Activated CD8-positive, alpha-beta memory T cell treated with anti-CD3 and anti-CD28 coated beads for 4 hours (primary cell): ENCODE data around the gene FAM227B.
"Not testable (repeated sequence)": the region's sequence is repeated elsewhere in the genome, so short reads cannot be mapped to it uniquely, and the experiment has no call there.

Experiments used
- DNase-seq, 2 donors: peaks; one replicate each; pipeline ENCODE4 v3.0.0-alpha.2; 2020; ENCODE audit warnings: low read depth in 2 of 2

Gene FAM227B

DNA sequence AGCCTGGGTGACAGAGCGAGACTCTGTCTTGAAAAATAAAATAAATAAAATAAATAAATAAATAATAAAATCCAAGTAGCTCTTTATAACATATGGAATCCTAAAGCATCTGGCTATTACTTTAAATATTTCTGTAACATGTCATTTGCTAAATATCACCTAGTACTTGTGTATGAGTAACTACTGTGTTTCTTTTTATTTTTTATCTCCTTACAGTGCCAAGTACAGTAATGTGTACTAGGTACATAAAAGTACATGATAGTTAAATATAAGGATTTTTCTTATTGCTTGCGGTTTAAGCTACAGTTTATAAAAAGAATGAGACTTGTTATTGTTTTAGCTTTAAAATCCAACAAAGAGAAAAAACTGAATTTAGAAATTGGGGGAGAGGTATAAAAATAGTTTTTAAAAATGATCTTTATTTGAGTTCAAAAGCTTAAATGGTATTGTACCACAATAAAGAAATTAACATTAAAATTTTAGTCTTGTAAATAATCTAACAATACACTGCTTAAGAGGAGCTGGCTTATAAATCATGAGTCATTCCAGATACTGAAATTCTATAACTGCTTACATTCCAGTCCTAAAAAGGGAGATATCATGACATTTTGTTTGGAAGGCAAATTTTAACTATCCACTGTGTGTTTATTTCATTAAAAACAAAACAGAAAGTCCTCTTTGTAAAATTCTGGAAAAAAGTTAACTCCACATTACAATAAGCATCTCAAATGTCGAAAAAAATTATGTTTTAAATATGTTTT is 124.4 kb downstream of the FAM227B start:
- DNase-seq, result no peak

DNA sequence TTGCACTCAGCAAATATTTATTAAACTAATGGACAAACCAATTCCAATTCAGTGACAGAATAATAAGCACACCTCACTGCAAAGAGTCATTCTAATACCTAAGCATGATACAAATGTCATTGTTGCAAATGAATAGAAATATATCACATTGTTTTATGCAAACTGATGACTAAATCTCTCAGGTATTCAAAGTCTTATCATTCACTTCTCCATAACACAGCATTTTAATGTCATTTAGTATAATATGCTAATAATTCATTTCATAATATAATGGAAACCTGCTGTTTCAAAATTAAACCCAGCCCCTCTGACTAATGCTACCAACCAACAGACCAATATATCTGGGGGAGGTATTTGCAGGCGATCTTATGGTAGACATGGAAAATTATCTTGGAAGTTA is 125.8 kb downstream of the FAM227B start:
- no peak for DNase-seq

DNA sequence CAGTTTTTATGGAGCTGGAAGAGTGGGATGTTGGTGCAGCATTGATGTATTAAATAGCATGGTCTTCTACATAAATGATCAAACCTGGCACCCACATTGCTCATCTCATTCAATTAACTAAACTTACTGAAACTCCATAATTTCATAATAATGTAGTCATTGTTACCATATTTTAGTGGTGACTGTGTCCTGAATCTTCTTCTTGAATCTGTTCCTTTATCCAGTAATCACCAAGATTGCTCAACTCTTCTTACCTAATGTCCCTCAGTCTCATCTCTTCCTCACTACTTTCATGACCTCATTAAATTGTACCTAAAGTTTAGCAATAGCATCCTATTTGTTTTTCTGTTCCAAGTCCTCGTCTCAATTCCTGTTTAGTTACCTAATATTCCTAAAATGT is 127.8 kb downstream of the FAM227B start:
- no peak for DNase-seq

DNA sequence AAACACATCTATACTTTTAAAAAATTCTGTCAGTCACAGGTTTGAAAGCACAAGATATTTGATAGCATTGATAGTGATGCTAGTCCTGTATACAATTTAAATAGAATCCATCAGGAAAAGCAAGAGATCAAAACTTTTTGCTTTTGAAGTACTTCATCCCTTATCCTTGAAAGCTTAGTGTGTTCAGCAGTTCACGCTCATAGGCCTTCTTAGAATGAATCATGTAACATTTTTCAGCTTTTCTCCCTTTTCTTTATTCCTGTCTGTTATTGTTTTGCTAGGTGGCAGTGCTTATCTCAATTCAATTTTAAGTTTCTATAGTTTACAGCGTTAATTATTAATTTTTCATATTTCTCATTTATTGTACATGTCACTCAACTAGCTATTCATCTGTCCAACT is 128.5 kb downstream of the FAM227B start:
- no peak for DNase-seq

DNA sequence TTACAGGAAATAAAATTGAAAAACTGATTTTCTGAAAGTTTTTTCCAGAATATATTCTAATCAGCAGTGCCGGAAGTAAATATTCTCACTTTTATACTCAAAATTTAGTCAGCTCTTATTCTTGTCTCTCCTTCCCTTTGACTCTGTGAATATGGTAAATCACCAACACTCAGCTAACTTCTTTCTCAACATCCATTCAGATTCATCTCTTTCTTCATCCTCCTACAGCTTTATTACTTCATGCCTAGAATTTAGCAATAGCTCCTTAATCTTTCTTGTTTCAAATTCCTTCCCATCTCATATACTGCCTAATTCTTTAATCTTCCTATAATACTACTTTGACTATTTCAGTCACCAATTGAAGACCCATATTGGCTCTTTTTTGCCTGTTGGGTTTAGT is 129.7 kb downstream of the FAM227B start:
- DNase-seq, result no peak

DNA sequence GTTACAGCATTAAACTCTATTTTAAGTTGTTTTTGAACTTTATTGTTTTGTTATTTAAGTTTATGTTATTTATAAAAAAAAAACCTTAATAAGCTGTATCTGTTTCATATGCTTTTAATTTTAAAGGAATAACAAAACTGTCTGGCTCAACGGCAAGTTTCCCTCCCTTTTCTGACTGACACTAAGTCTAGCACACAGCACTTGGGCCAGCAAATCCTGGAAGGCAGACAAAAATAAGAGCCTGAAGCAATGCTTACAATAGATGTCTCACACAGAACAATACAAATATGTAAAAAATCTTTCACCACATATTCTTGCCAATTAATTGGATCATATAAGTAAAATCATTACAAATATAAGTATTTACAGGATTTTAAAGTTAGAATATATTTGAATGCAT is 135.2 kb downstream of the FAM227B start:
- DNase-seq, result not testable (repeated sequence)

GRCh38 chr15:49478982-49479381 is 141.6 kb downstream of the FAM227B start:
- DNase-seq, result not testable (repeated sequence)

- not testable (repeated sequence) for DNase-seq
These were observed 142.6 kb downstream of the FAM227B start for GRCh38 chr15:49478021-49478420.

- no peak for DNase-seq
These were observed 147.6 kb downstream of the FAM227B start for GRCh38 chr15:49473031-49473430.

GRCh38 chr15:49472338-49472737 is 148.3 kb downstream of the FAM227B start:
- DNase-seq, result no peak

GRCh38 chr15:49471733-49472132 is 148.9 kb downstream of the FAM227B start:
- no peak for DNase-seq

DNA sequence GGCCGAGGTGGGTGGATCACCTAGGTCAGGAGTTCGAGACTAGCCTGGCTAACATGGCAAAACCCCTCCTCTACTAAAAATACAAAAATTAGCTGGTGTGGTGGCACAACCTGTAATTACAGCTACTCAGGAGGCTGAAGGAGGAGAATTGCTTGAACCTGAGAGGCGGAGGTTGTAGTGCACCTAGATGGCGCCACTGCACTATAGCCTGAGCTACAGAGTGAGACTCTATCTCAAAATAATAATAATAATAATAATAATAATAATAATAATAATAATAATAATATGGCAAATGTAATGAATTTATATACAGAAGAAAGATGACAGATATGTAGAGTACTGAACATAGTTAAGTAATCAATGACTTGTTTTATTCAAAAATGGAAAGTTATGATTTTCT is 149.4 kb downstream of the FAM227B start:
- not testable (repeated sequence) for DNase-seq

DNA sequence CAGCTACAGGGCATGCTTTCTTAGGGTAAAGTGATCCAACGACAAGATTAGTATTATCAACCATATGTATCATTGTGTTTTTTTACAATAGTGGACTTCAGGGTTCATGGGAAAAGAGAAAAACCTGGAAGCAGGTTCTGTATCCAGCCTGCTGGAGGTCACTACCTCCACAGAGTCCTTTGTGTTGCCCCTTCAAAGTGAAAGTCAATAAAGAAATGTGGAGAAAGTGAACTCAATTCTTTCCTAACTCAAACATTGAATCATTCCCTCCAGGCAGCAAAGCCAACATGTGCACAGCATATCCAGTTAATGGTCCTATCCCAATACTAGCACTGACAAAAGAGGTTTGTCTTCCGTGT is 152.2 kb downstream of the FAM227B start:
- no peak for DNase-seq

GRCh38 chr15:49467746-49468480 is 152.7 kb downstream of the FAM227B start:
- DNase-seq, result no peak

- DNase-seq, result no peak
These were observed 154.5 kb downstream of the FAM227B start for GRCh38 chr15:49466119-49466518.

- DNase-seq, result no peak
These were observed 156.1 kb downstream of the FAM227B start for GRCh38 chr15:49464522-49464921.

DNA sequence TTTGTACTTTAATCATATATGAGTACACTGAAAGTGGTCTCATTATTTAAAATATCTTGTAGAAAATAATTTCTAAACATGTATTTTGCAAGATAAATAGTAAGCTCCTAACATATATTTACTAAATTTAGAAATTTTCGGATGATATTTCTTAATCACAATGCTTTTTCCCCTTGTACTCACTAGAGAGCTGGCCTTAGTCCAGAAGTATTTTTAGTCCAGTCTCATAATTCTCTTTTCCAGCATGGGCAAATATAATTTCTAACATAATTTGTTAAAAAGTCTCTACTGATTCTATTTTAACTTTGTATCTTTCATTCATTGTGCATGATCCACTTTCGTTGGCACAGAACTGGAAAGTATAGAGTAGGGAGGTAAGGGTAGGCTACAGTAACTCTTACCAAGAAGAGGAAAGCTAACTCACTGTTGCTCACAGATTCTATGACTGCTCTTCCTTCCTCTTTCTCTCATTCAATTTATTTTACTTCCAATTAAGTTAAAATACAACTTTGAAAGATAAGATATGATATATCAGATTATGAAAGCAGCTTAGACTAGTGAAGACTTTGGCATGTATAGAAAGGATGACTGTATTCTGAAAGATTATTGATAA is 158.3 kb downstream of the FAM227B start:
- DNase-seq, result no peak

GRCh38 chr15:49460411-49460941 is 160.1 kb downstream of the FAM227B start:
- no peak for DNase-seq

- no peak for DNase-seq
These were observed 162.5 kb downstream of the FAM227B start for GRCh38 chr15:49458145-49458544.

DNA sequence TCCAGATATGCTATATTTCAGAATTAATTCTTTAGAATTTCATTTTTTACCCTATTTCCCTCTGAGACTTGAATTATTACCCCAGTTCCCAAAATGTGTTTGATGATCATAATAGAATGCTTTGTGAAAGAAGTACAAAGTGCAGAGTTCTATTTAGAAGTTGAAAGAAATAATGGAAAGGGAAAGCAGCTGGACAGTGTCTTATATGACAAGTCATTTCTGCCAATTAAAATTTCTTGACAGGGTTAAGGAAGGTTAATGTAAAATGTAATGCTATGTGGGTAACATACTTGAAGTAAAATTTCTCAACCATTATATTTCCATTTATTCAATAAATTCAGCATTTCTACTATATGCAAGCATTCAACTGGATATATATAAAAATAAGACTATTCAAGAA is 164.5 kb downstream of the FAM227B start:
- no peak for DNase-seq

DNA sequence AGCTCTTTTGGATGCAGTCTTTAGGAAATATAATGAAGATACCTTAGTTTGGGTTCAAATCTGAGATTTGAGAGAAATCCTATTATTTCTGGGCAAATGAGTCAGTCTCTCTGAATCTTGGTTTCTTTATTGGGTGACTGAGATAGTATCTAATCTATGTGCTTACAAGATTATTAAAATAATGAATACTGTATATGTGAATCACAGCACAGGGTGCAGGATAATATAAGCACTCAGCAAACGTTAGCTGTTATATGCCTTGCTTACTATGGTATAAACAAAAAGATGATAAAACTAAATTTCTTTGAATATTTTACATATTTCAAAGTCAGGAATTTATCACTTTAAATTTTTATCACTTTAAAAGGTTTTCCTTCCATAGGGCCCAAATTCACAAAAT is 168.0 kb downstream of the FAM227B start:
- no peak for DNase-seq

DNA sequence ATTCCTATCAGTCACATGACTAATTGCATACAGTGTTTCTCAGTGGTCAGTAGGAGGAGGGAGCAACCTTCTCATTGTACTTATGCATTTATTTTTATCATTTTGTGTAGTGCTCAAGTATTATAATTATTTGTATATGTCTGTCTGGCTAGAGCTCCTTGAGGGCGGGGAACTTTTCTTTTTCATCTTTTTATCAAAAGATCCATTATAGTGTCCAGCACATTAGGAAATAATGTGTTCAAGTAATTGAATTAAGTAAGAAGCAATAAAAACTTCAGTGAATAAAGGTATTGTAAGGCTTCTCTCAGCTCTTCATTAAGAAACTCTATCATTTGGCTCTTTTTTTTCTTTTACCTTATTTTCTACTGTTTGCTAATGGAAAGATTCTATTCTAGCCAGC is 178.8 kb downstream of the FAM227B start:
- no peak for DNase-seq

- no peak for DNase-seq
These were observed 179.3 kb downstream of the FAM227B start for GRCh38 chr15:49441356-49441755.
